K562 (cell line): ENCODE measurements around the gene DENND6B. TPM values are rescaled to one million over a fixed set of nuclear protein-coding genes. Genes with fewer than 3 reads are reported as not detected.
A peak's percentile ranks its signal among the peaks of the same experiment; 100 is the strongest.

Experiments used
- ATAC-seq: fragments of 200-7000 bp; cut with Tn5 transposase; 3 replicates; pipeline ENCODE4 v1.9.1; 2020; ENCODE audit warnings: moderate library complexity
- Bru-seq: library from RNA; stranded (reverse); fragments of 400-500 nt; gene quantifications from one replicate; lab custom pipeline; 2021; lab: Mats Ljungman, UMichigan
- BruChase-seq, 2 experiments: library from RNA; stranded (reverse); fragments of 400-500 nt; gene quantifications; one replicate each; lab custom pipeline; 2021; lab: Mats Ljungman, UMichigan
- BruUV-seq: library from RNA; stranded (reverse); fragments of 400-500 nt; replicated peaks from 2 replicates; lab custom pipeline; 2021; lab: Mats Ljungman, UMichigan
- CTCF ChIA-PET: fragments of 300-600 bp; formaldehyde crosslinking; extraction: SDS; loops from one replicate; lab custom pipeline; 2021; ENCODE audit warnings: low intra/inter-chr PET ratio; lab: Yijun Ruan, JAX
- POLR2A ChIA-PET: fragments of 300-600, 350-650 bp; sonication (Branson Sonifier 250); formaldehyde crosslinking; extraction: SDS; loops from one replicate; lab custom pipeline; 2021; ENCODE audit warnings: antibody characterized with exemption, inconsistent platforms; lab: Yijun Ruan, JAX
- DNase-seq, 4 experiments: peaks; one replicate each; pipeline versions ENCODE4 v3.0.0 to v3.0.0-alpha.2; 2011 to 2018; ENCODE audit warnings: low spot score in 3 of 4, mixed read lengths in 3 of 4; ENCODE audit errors: extremely low read depth in 1 of 4
- FAIRE-seq: peaks from 2 replicates; lab custom pipeline; 2011; peaks lifted over from hg19 to GRCh38; lab: Jason Lieb, UNC
- H2AFZ ChIP-seq: 2 replicates; pipeline ENCODE4 v1.6.0; 2011; ENCODE audit warnings: low read depth, low read length, control low read depth, inconsistent platforms
- H3K27ac ChIP-seq: fragments of 200-600 bp; 3 replicates; pipeline ENCODE4 v1.8.0; 2011; ENCODE audit warnings: low read depth, mild to moderate bottlenecking, control low read depth, inconsistent platforms, low read length, moderate library complexity, mixed read lengths; ENCODE audit errors: extremely low read depth
- H3K27me3 ChIP-seq, 2 experiments: fragments of 300-600 bp in 1 of 2; 2 replicates in 1 of 2; 3 replicates in 1 of 2; pipeline versions ENCODE4 v1.6.0 to v1.8.0; 2011; ENCODE audit warnings: inconsistent platforms in 2 of 2, low read length in 2 of 2, mild to moderate bottlenecking in 1 of 2, mixed read lengths in 1 of 2, moderate library complexity in 1 of 2; ENCODE audit not compliant: control insufficient read depth in 2 of 2, insufficient read depth in 2 of 2
- H3K36me3 ChIP-seq: fragments of 300-600 bp; 3 replicates; pipeline ENCODE4 v1.8.0; 2011; ENCODE audit warnings: mild to moderate bottlenecking, low read length, inconsistent platforms; ENCODE audit not compliant: control insufficient read depth, insufficient read depth
- H3K4me1 ChIP-seq, 2 experiments: fragments of 200-600 bp in 1 of 2; replicated peaks in 1 of 2; 2 replicates in 1 of 2; 3 replicates in 1 of 2; pipeline versions ENCODE4 v1.5.1 to v1.8.0; 2011; ENCODE audit warnings: inconsistent platforms in 2 of 2, low read length in 2 of 2, mild to moderate bottlenecking in 1 of 2, mixed read lengths in 1 of 2, moderate library complexity in 1 of 2; ENCODE audit not compliant: control insufficient read depth in 2 of 2, insufficient read depth in 2 of 2
- H3K4me2 ChIP-seq: 2 replicates; pipeline ENCODE4 v1.6.1; 2011; ENCODE audit warnings: low read length, control low read depth, inconsistent platforms, mixed read lengths; ENCODE audit not compliant: insufficient read depth
- H3K4me3 ChIP-seq: fragments of 200-600 bp; sonication (generic), shearing (Covaris generic); 2 replicates; pipeline ENCODE4 v1.5.1; 2016; ENCODE audit warnings: control low read depth, inconsistent platforms
- H3K79me2 ChIP-seq: fragments of 200-600 bp; 3 replicates; pipeline ENCODE4 v1.8.0; 2011; ENCODE audit warnings: low read length, inconsistent platforms; ENCODE audit not compliant: control insufficient read depth, insufficient read depth
- H3K9ac ChIP-seq, 2 experiments: 2 replicates each; pipeline versions ENCODE4 v1.6.0 to v1.6.1; 2011; ENCODE audit warnings: low read depth in 2 of 2, low read length in 2 of 2, control low read depth in 1 of 2, inconsistent platforms in 1 of 2, mild to moderate bottlenecking in 1 of 2, mixed read lengths in 1 of 2; ENCODE audit not compliant: insufficient read depth in 1 of 2
- H3K9me1 ChIP-seq: one replicate; pipeline ENCODE4 v1.6.0; 2011; ENCODE audit warnings: inconsistent platforms, mild to moderate bottlenecking, low read length, moderate library complexity; ENCODE audit not compliant: control insufficient read depth, insufficient read depth
- H3K9me3 ChIP-seq: replicated peaks from 2 replicates; pipeline ENCODE4 v1.5.1; 2011; ENCODE audit warnings: low read depth, low read length, inconsistent platforms; ENCODE audit not compliant: control insufficient read depth, insufficient read depth
- H4K20me1 ChIP-seq: replicated peaks from 2 replicates; pipeline ENCODE4 v1.6.1; 2011; ENCODE audit warnings: low read length, inconsistent platforms, mixed read lengths; ENCODE audit not compliant: control insufficient read depth, insufficient read depth
- FOSL1 ChIP-seq: fragments of 200-800 bp; sonication (Bioruptor generic); conservative IDR thresholded peaks from 2 replicates; pipeline ENCODE4 v1.6.1; 2016; ENCODE audit warnings: missing genetic modification characterization, missing compliant biosample characterization
- GATAD2B ChIP-seq: fragments of 450-650 bp; IDR thresholded peaks from 2 replicates; pipeline ENCODE4 v1.6.1; 2017; ENCODE audit warnings: mild to moderate bottlenecking, borderline replicate concordance
- HCFC1 ChIP-seq: IDR thresholded peaks from 2 replicates; pipeline ENCODE4 v1.6.1; 2012; ENCODE audit warnings: low read depth, low read length, improper control_type of control experiment
- NR4A1 ChIP-seq, 2 experiments: fragments of 250-450 bp in 1 of 2; fragments of 450-650 bp in 1 of 2; sonication (Bioruptor Pico) in 1 of 2; IDR thresholded peaks; 2 replicates each; pipeline versions ENCODE4 v1.4.0 to v1.6.1; 2016 to 2020; ENCODE audit warnings: mild to moderate bottlenecking in 2 of 2, missing compliant biosample characterization in 1 of 2, missing genetic modification characterization in 1 of 2, moderate library complexity in 1 of 2
- NRF1 ChIP-seq, 2 experiments: fragments of 450-650 bp; IDR thresholded peaks in 1 of 2; conservative IDR thresholded peaks in 1 of 2; 2 replicates each; pipeline ENCODE4 v1.6.1; 2014; ENCODE audit warnings: mild to moderate bottlenecking in 2 of 2
- POLR2AphosphoS2 ChIP-seq: IDR thresholded peaks from 2 replicates; pipeline ENCODE4 v1.6.1; 2012; ENCODE audit warnings: low read length, improper control_type of control experiment
- POLR3G ChIP-seq: IDR thresholded peaks from 2 replicates; pipeline ENCODE4 v1.6.1; 2011; ENCODE audit not compliant: insufficient read length, insufficient replicate concordance; ENCODE audit errors: extremely low read depth
- RERE ChIP-seq: sonication (generic); formaldehyde crosslinking; IDR thresholded peaks from 2 replicates; pipeline ENCODE4 v1.8.0; 2023; ENCODE audit warnings: missing genetic modification reagents, mild to moderate bottlenecking, borderline replicate concordance
- ZNF174 ChIP-seq: fragments of 250-450 bp; sonication (Bioruptor Pico); IDR thresholded peaks from 2 replicates; pipeline ENCODE4 v1.4.0; 2020; ENCODE audit warnings: mild to moderate bottlenecking
- ZSCAN29 ChIP-seq: fragments of 450-650 bp; IDR thresholded peaks from 2 replicates; pipeline ENCODE4 v1.6.1; 2017
- WGBS: fragments of 100-300 bp; shearing (Covaris generic); methylation state at CpG from one replicate; pipeline ENCODE4 v1.1.6; 2016; ENCODE audit warnings: low coverage, mixed read lengths; ENCODE audit not compliant: insufficient coverage; ENCODE audit errors: missing lambda C conversion rate; 5-methylcytosine and 5-hydroxymethylcytosine counted together
- in situ Hi-C: fragments of 300-500 bp; cut with MboI; formaldehyde crosslinking; loops from 4 replicates; pipeline ENCODE4 v1.15.0; 2018; ENCODE audit warnings: inconsistent platforms, mixed read lengths
- intact Hi-C: fragments of 100-400 bp; cut with micrococcal nuclease; formaldehyde crosslinking; loops from 2 replicates; pipeline ENCODE4 v1.14.2; 2022
- long read RNA-seq, 3 experiments: library from polyadenylated mRNA in 2 of 3; library from RNA in 1 of 3; unstranded in 2 of 3; stranded (forward) in 1 of 3; transcript quantifications; one replicate each; pipeline ENCODE4 v2.0.0, GENCODE V29; 2019 to 2022
- polyA minus RNA-seq, 3 experiments: library from RNA; depleted of rRNA, polyadenylated mRNA; stranded (reverse); fragments of >200 nt; gene quantifications; 2 replicates each; pipeline ENCODE4 v1.2.3, GENCODE V29; 2011
- polyA plus RNA-seq, 8 experiments: library from polyadenylated mRNA; depleted of rRNA in 4 of 8; stranded (reverse) in 5 of 8; unstranded in 3 of 8; fragments of >200 nt; fragmentation: Nextera tagmentation in 2 of 8; fragmentation: Illumina TruSeq in 1 of 8; extraction: Ambion mirVana in 2 of 8; extraction: Trizol in 1 of 8; gene quantifications; 2 replicates each; pipeline versions ENCODE4 v1.2.1 to v1.2.3, GENCODE V29; 2011 to 2014; ENCODE audit warnings: inconsistent platforms in 1 of 8, missing spikeins in 1 of 8
- total RNA-seq, 7 experiments: library from RNA; depleted of rRNA in 6 of 7; stranded (reverse); fragments of >200 nt in 6 of 7; fragmentation: Illumina TruSeq in 2 of 7; extraction: Trizol in 2 of 7; gene quantifications; 2 replicates each; pipeline versions ENCODE4 v1.2.1 to v1.2.3, GENCODE V29; 2011 to 2021; ENCODE audit warnings: low replicate concordance in 1 of 7

The DENND6B gene
- total RNA-seq (2011; cell fraction: chromatin; rRNA removed; ENCODE audit: low replicate concordance): 6.5 and 21.7 TPM in 2 replicates
- total RNA-seq (2011; cell fraction: nucleolus; rRNA removed): 12.5 and 13.4 TPM in 2 replicates
- 8.5 and 9.8 TPM in 2 replicates for total RNA-seq (2011; cell fraction: nucleoplasm; rRNA removed)
- total RNA-seq (2014; rRNA removed) (1.5 and 2.3 TPM in 2 replicates), total RNA-seq (2014; rRNA removed; fragmentation: Illumina TruSeq; extraction: Trizol) (0.26 and 0.29 TPM in 2 replicates), total RNA-seq (2015; rRNA removed; fragmentation: Illumina TruSeq; extraction: Trizol) (0.83 TPM in 2 replicates), total RNA-seq (2021) (3.1 and 3.2 TPM in 2 replicates), polyA plus RNA-seq (2011; rRNA removed) (2.0 and 3.4 TPM in 2 replicates), polyA plus RNA-seq (2014; fragmentation: Illumina TruSeq; extraction: Trizol) (1.7 and 2.0 TPM in 2 replicates), polyA plus RNA-seq (2014; fragmentation: Nextera tagmentation; extraction: Ambion mirVana) (under 1 TPM; 0.07 to 0.31 TPM), polyA plus RNA-seq (2014; rRNA removed) (3.1 and 3.7 TPM in 2 replicates), polyA minus RNA-seq (2011; rRNA and poly(A)+ RNA removed) (0.48 and 0.84 TPM in 2 replicates), Bru-seq, nascent RNA (percentile 42 among the genes with signal in this experiment), BruChase-seq, experiment 1, labeled RNA remaining after a 2-hour chase (percentile 35 among the genes with signal in this experiment), BruChase-seq, experiment 2, labeled RNA remaining after a 6-hour chase (percentile 37 among the genes with signal in this experiment)
- polyA plus RNA-seq (2011; cell fraction: cytosol; rRNA removed): 2.9 and 5.9 TPM in 2 replicates
- polyA plus RNA-seq (2011; cell fraction: nucleus; rRNA removed): 18.3 and 38.3 TPM in 2 replicates
- 2.7 and 5.8 TPM in 2 replicates for polyA plus RNA-seq (2012)
- polyA minus RNA-seq (2011; cell fraction: cytosol; rRNA and poly(A)+ RNA removed): 1.8 and 3.2 TPM in 2 replicates
- polyA minus RNA-seq (2011; cell fraction: nucleus; rRNA and poly(A)+ RNA removed): 2.6 and 3.8 TPM in 2 replicates
- long read RNA-seq, experiment 1, partial matches to known transcripts: 3 of 14 reads
- long read RNA-seq, experiment 1, other reads (novel, unspliced or antisense): 11 of 14 reads
- long read RNA-seq, experiment 2, partial matches to known transcripts: 3 of 3 reads
- long read RNA-seq, experiment 2, other reads (novel, unspliced or antisense): 0 of 3 reads
- long read RNA-seq, experiment 3, partial matches to known transcripts: 3 of 6 reads
- long read RNA-seq, experiment 3, other reads (novel, unspliced or antisense): 3 of 6 reads

- Histone ChIP-seq H3K4me3 (peak within 1 kb of the TSS; percentile 60), H3K36me3 (no peaks in the 10 kb centered on the region), H3K9me3 (no peaks in the 10 kb centered on the region), H3K4me1 (peaks cover 2 to 28% of the 10 kb centered on the region in 2 experiments; a peak in 4 of 5 replicates), H4K20me1 (no peaks in the 10 kb centered on the region), H3K79me2 (peaks cover 26% of the 10 kb centered on the region), H3K27ac (peak within 1 kb of the TSS; percentile 88), H3K27me3 (no peaks in the 10 kb centered on the region), H3K4me2 (peak within 1 kb of the TSS; percentile 81), H2AFZ (peak within 1 kb of the TSS; percentile 83), H3K9ac (peak within 1 kb of the TSS; percentile 92 to 98), H3K9me1 (no peaks in the 10 kb centered on the region)
- in situ Hi-C loops: loop anchor here (5.0 kb wide), 1 partner anchor 55 kb away; the partner anchor contains the start of gene MAPK11
- intact Hi-C loops: loop anchor here (5.0 kb wide), 1 partner anchor 55 kb away; the partner anchor contains the start of gene MAPK11
- ChIA-PET CTCF (interaction anchor here (0.8 to 1.0 kb wide), 2 partner anchors 16 to 51 kb away, joined by 3 to 4 read pairs; partner anchors contain the start of gene PPP6R2), POLR2A (interaction anchor here (0.6 to 1.0 kb wide), 4 partner anchors 35 to 380 kb away, joined by 3 read pairs; no protein-coding TSS in a partner anchor)
- under 1% methylated on average over 34 of the region's 105 CpGs for WGBS
- FAIRE-seq (no peak), ATAC-seq (peak; percentile 87), DNase-seq (peak; percentile 76 to 82 (median 79))
- BruUV-seq: TSS peak; percentile 67
- TF ChIP-seq POLR2AphosphoS2 (no peak), ZSCAN29 (peak; percentile 56), HCFC1 (peak; percentile 42; the same call in 1 of the 2 replicates), GATAD2B (peak; percentile 74; the same call in 1 of the 2 replicates), ZNF174 (CRISPR knock-in tag) (no peak), POLR3G (no peak), FOSL1 (tag) (0 out of 2 replicates have a peak, but pooled peaks have one; percentile 39), NRF1 (conservative IDR thresholded peaks at IDR 0.05 in 1 of 2, IDR thresholded peaks at IDR 0.05 in 1 of 2) (peak; percentile 59 to 69), NR4A1 (CRISPR knock-in tag; IDR thresholded peaks at IDR 0.05) (no peak), NR4A1 (tag; IDR thresholded peaks at IDR 0.05) (0 out of 2 replicates have a peak, but pooled peaks have one; percentile 17), RERE (CRISPR knock-in tag) (0 out of 2 replicates have a peak, but pooled peaks have one; percentile 80)
These were observed at the start of gene DENND6B for GRCh38 chr22:50326956-50327710. TSS of gene DENND6B (minus strand) at chr22:50327012. CDS start at chr22:50326988, 24 bp downstream.
